K562 (cell line): ENCODE results near the gene C16orf86. TPM values are rescaled to one million over a fixed set of nuclear protein-coding genes. Genes with fewer than 3 reads are reported as not detected.

Experiments
- ATAC-seq: fragments of 200-7000 bp; cut with Tn5 transposase; 3 replicates; pipeline ENCODE4 v1.9.1; 2020; ENCODE audit warnings: moderate library complexity
- BruUV-seq: library from RNA; stranded (reverse); fragments of 400-500 nt; replicated peaks from 2 replicates; lab custom pipeline; 2021; lab: Mats Ljungman, UMichigan
- CTCF ChIA-PET: fragments of 300-600 bp; formaldehyde crosslinking; extraction: SDS; loops from one replicate; lab custom pipeline; 2021; ENCODE audit warnings: low intra/inter-chr PET ratio; lab: Yijun Ruan, JAX
- POLR2A ChIA-PET: fragments of 300-600, 350-650 bp; sonication (Branson Sonifier 250); formaldehyde crosslinking; extraction: SDS; loops from one replicate; lab custom pipeline; 2021; ENCODE audit warnings: antibody characterized with exemption, inconsistent platforms; lab: Yijun Ruan, JAX
- DNase-seq, 4 experiments: peaks; one replicate each; pipeline versions ENCODE4 v3.0.0 to v3.0.0-alpha.2; 2011 to 2018; ENCODE audit warnings: low spot score in 3 of 4, mixed read lengths in 3 of 4; ENCODE audit errors: extremely low read depth in 1 of 4
- FAIRE-seq: peaks from 2 replicates; lab custom pipeline; 2011; peaks lifted over from hg19 to GRCh38; lab: Jason Lieb, UNC
- H2AFZ ChIP-seq: 2 replicates; pipeline ENCODE4 v1.6.0; 2011; ENCODE audit warnings: low read depth, low read length, control low read depth, inconsistent platforms
- H3K27ac ChIP-seq: fragments of 200-600 bp; 3 replicates; pipeline ENCODE4 v1.8.0; 2011; ENCODE audit warnings: low read depth, mild to moderate bottlenecking, control low read depth, inconsistent platforms, low read length, moderate library complexity, mixed read lengths; ENCODE audit errors: extremely low read depth
- H3K27me3 ChIP-seq, 2 experiments: fragments of 300-600 bp in 1 of 2; 2 replicates in 1 of 2; 3 replicates in 1 of 2; pipeline versions ENCODE4 v1.6.0 to v1.8.0; 2011; ENCODE audit warnings: inconsistent platforms in 2 of 2, low read length in 2 of 2, mild to moderate bottlenecking in 1 of 2, mixed read lengths in 1 of 2, moderate library complexity in 1 of 2; ENCODE audit not compliant: control insufficient read depth in 2 of 2, insufficient read depth in 2 of 2
- H3K36me3 ChIP-seq: fragments of 300-600 bp; 3 replicates; pipeline ENCODE4 v1.8.0; 2011; ENCODE audit warnings: mild to moderate bottlenecking, low read length, inconsistent platforms; ENCODE audit not compliant: control insufficient read depth, insufficient read depth
- H3K4me1 ChIP-seq, 2 experiments: fragments of 200-600 bp in 1 of 2; replicated peaks in 1 of 2; 2 replicates in 1 of 2; 3 replicates in 1 of 2; pipeline versions ENCODE4 v1.5.1 to v1.8.0; 2011; ENCODE audit warnings: inconsistent platforms in 2 of 2, low read length in 2 of 2, mild to moderate bottlenecking in 1 of 2, mixed read lengths in 1 of 2, moderate library complexity in 1 of 2; ENCODE audit not compliant: control insufficient read depth in 2 of 2, insufficient read depth in 2 of 2
- H3K4me2 ChIP-seq: 2 replicates; pipeline ENCODE4 v1.6.1; 2011; ENCODE audit warnings: low read length, control low read depth, inconsistent platforms, mixed read lengths; ENCODE audit not compliant: insufficient read depth
- H3K4me3 ChIP-seq: fragments of 200-600 bp; sonication (generic), shearing (Covaris generic); 2 replicates; pipeline ENCODE4 v1.5.1; 2016; ENCODE audit warnings: control low read depth, inconsistent platforms
- H3K79me2 ChIP-seq: fragments of 200-600 bp; 3 replicates; pipeline ENCODE4 v1.8.0; 2011; ENCODE audit warnings: low read length, inconsistent platforms; ENCODE audit not compliant: control insufficient read depth, insufficient read depth
- H3K9ac ChIP-seq, 2 experiments: 2 replicates each; pipeline versions ENCODE4 v1.6.0 to v1.6.1; 2011; ENCODE audit warnings: low read depth in 2 of 2, low read length in 2 of 2, control low read depth in 1 of 2, inconsistent platforms in 1 of 2, mild to moderate bottlenecking in 1 of 2, mixed read lengths in 1 of 2; ENCODE audit not compliant: insufficient read depth in 1 of 2
- H3K9me1 ChIP-seq: one replicate; pipeline ENCODE4 v1.6.0; 2011; ENCODE audit warnings: inconsistent platforms, mild to moderate bottlenecking, low read length, moderate library complexity; ENCODE audit not compliant: control insufficient read depth, insufficient read depth
- H3K9me3 ChIP-seq: replicated peaks from 2 replicates; pipeline ENCODE4 v1.5.1; 2011; ENCODE audit warnings: low read depth, low read length, inconsistent platforms; ENCODE audit not compliant: control insufficient read depth, insufficient read depth
- H4K20me1 ChIP-seq: replicated peaks from 2 replicates; pipeline ENCODE4 v1.6.1; 2011; ENCODE audit warnings: low read length, inconsistent platforms, mixed read lengths; ENCODE audit not compliant: control insufficient read depth, insufficient read depth
- CAMTA2 ChIP-seq: fragments of 250-450 bp; sonication (Bioruptor Pico); conservative IDR thresholded peaks from 2 replicates; pipeline ENCODE4 v1.5.1; 2022
- FOXK2 ChIP-seq, 2 experiments: fragments of 450-650 bp; IDR thresholded peaks in 1 of 2; conservative IDR thresholded peaks in 1 of 2; 2 replicates each; pipeline ENCODE4 v1.6.1; 2016; ENCODE audit warnings: low read depth in 2 of 2, mild to moderate bottlenecking in 1 of 2
- PCBP2 ChIP-seq: fragments of 200-400 bp; formaldehyde crosslinking; IDR thresholded peaks from 2 replicates; pipeline ENCODE4 v1.6.1; 2018; ENCODE audit warnings: low read length, low read depth, mild to moderate bottlenecking, moderate library complexity; ENCODE audit not compliant: poor library complexity, severe bottlenecking
- RAD21 ChIP-seq, 2 experiments: fragments of 250-450 bp in 1 of 2; fragments of 450-650 bp in 1 of 2; sonication (Bioruptor Pico) in 1 of 2; formaldehyde crosslinking in 1 of 2; IDR thresholded peaks in 1 of 2; conservative IDR thresholded peaks in 1 of 2; 2 replicates each; pipeline versions ENCODE4 v1.4.0 to v1.8.0; 2020 to 2022; ENCODE audit warnings: mild to moderate bottlenecking in 2 of 2, moderate library complexity in 1 of 2
- RFX1 ChIP-seq: fragments of 450-650 bp; IDR thresholded peaks from 2 replicates; pipeline ENCODE4 v1.6.1; 2016; ENCODE audit warnings: mild to moderate bottlenecking, moderate library complexity
- RUNX1 ChIP-seq: sonication (generic); IDR thresholded peaks from 2 replicates; pipeline ENCODE4 v1.6.1; 2016; ENCODE audit warnings: antibody characterized with exemption, low read depth
- SMARCE1 ChIP-seq: fragments of 450-650 bp; IDR thresholded peaks from 2 replicates; pipeline ENCODE4 v1.7.1; 2016; ENCODE audit warnings: mild to moderate bottlenecking
- THRAP3 ChIP-seq: fragments of 450-650 bp; IDR thresholded peaks from 2 replicates; pipeline ENCODE4 v1.6.1; 2016; ENCODE audit warnings: mild to moderate bottlenecking, inconsistent platforms, borderline replicate concordance
- ZKSCAN1 ChIP-seq: fragments of 150-350 bp; IDR thresholded peaks from 2 replicates; pipeline ENCODE4 v1.6.1; 2016; ENCODE audit warnings: low read depth, low read length
- WGBS: fragments of 100-300 bp; shearing (Covaris generic); methylation state at CpG from one replicate; pipeline ENCODE4 v1.1.6; 2016; ENCODE audit warnings: low coverage, mixed read lengths; ENCODE audit not compliant: insufficient coverage; ENCODE audit errors: missing lambda C conversion rate; 5-methylcytosine and 5-hydroxymethylcytosine counted together
- in situ Hi-C: fragments of 300-500 bp; cut with MboI; formaldehyde crosslinking; loops from 4 replicates; pipeline ENCODE4 v1.15.0; 2018; ENCODE audit warnings: inconsistent platforms, mixed read lengths
- intact Hi-C: fragments of 100-400 bp; cut with micrococcal nuclease; formaldehyde crosslinking; loops from 2 replicates; pipeline ENCODE4 v1.14.2; 2022
- polyA plus RNA-seq, 8 experiments: library from polyadenylated mRNA; depleted of rRNA in 4 of 8; stranded (reverse) in 5 of 8; unstranded in 3 of 8; fragments of >200 nt; fragmentation: Nextera tagmentation in 2 of 8; fragmentation: Illumina TruSeq in 1 of 8; extraction: Ambion mirVana in 2 of 8; extraction: Trizol in 1 of 8; gene quantifications; 2 replicates each; pipeline versions ENCODE4 v1.2.1 to v1.2.3, GENCODE V29; 2011 to 2014; ENCODE audit warnings: inconsistent platforms in 1 of 8, missing spikeins in 1 of 8
- total RNA-seq, 7 experiments: library from RNA; depleted of rRNA in 6 of 7; stranded (reverse); fragments of >200 nt in 6 of 7; fragmentation: Illumina TruSeq in 2 of 7; extraction: Trizol in 2 of 7; gene quantifications; 2 replicates each; pipeline versions ENCODE4 v1.2.1 to v1.2.3, GENCODE V29; 2011 to 2021; ENCODE audit warnings: low replicate concordance in 1 of 7
- TF ChIP-seq, protein P1 (sequence below): sonication (generic); formaldehyde crosslinking; IDR thresholded peaks from 2 replicates; pipeline ENCODE4 v1.8.0; 2022; ENCODE audit warnings: mild to moderate bottlenecking, missing genetic modification reagents
- TF ChIP-seq, protein P2 (sequence below), 2 experiments: fragments of 450-650 bp; formaldehyde crosslinking in 1 of 2; IDR thresholded peaks; 2 replicates each; pipeline versions ENCODE4 v1.4.0 to v1.6.1; 2014 to 2020; ENCODE audit warnings: mild to moderate bottlenecking in 2 of 2, borderline replicate concordance in 1 of 2, low read depth in 1 of 2

Gene C16orf86
- total and polyA plus RNA-seq, 9 of the 15 experiments (the other 6 are each of a cell fraction or from before 2014, with no cell fraction given), result 0.13 to 1.2 (median 0.27) TPM; not detected in 3

DNA sequence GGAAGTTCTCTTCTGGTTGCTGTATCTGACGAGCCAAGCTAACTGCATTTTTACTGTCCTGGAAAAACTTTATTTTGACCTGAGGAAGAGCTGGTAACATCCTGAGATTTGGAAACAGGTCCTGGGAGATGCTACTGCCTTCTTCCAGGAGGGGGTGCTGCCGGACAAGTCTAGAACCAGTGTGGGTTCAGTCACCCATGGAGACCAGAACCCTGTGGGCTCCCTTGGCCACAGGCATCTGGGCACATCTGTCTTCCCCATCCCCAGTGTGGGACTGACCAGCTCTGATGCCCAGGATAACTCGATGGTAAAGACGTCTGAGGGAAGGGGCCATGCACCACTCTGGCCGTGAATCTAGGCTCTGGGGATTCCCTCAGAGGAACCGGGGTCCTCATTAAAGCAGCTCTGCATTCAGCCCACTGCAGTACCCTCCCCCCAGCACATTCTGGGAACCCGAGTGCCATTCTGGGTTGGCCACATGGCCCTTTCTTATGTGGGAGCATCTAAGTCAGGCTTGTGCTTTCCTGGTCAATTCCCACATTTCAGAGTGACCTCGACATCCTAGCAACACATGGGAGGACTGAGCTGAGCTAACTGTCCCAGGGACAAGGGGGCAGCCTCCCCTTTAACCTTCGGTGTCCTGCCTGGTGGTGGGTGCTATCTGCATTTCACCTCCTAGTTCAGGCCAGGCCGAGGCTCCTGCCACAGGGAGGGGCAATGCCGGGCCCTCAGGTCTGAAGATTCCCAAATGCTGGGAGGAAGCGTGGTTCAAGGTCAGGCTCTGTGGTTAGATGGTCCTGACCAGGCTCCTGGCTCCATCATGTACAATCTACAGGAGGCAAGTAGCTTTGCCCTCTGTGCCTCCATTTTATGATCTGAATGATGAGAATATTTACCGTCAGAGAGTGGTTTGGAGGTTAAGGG is 6.4 kb downstream of the C16orf86 start:
- H3K9ac ChIP-seq, result no peak overlapping the region
- DNase-seq, result peak; percentile 77 to 83 (median 80)
- H3K9me3 ChIP-seq, result no peaks in the 10 kb centered on the region
- H3K4me3 ChIP-seq, result no peak overlapping the region
- no peaks in the 10 kb centered on the region for H3K36me3 ChIP-seq
- ChIA-PET POLR2A (interaction anchor here (0.5 to 1.4 kb wide), 9 partner anchors 10 to 693 kb away, joined by 3 to 4 read pairs (median 3); no protein-coding TSS in a partner anchor), CTCF (interaction anchor here (0.6 to 2.2 kb wide), 9 partner anchors 144 to 1195 kb away, joined by 3 to 31 read pairs (median 4); no protein-coding TSS in a partner anchor)
- H3K27me3 ChIP-seq, result no peaks in the 10 kb centered on the region
- H2AFZ ChIP-seq, result no peak overlapping the region
- peak; percentile 82 for ATAC-seq
- H3K79me2 ChIP-seq, result no peaks in the 10 kb centered on the region
- BruUV-seq, result no TSS peak
- in situ Hi-C loops, result loop anchor here (10.0 kb wide), 1 partner anchor 372 kb away; no protein-coding TSS in a partner anchor
- H3K4me2 ChIP-seq, result no peak overlapping the region
- no peaks in the 10 kb centered on the region for H3K9me1 ChIP-seq
- intact Hi-C loops, result loop anchor here (2.0 to 5.0 kb wide), 3 partner anchors 134 to 369 kb away; partner anchors contain the start of genes RANBP10 and TSNAXIP1
- no peak overlapping the region for H3K27ac ChIP-seq
- peak; percentile 97 for FAIRE-seq
- WGBS, result 43% methylated on average over 12 of the region's 13 CpGs
- no peaks in the 10 kb centered on the region for H4K20me1 ChIP-seq
- peaks cover 0 to 10% of the 10 kb centered on the region in 2 experiments; a peak in 3 of 5 replicates for H3K4me1 ChIP-seq
- TF ChIP-seq PCBP2 (no peak), CAMTA2 (CRISPR knock-in tag) (no peak), RUNX1 (no peak), ZKSCAN1 (0 out of 2 replicates have a peak, but pooled peaks have one; percentile 16), FOXK2 (conservative IDR thresholded peaks at IDR 0.05 in 1 of 2, IDR thresholded peaks at IDR 0.05 in 1 of 2; ENCODE audit: low read depth in 2 of 2) (no peak), RFX1 (peak; percentile 65), THRAP3 (no peak), SMARCE1 (no peak), RAD21 (CRISPR knock-in tag; conservative IDR thresholded peaks at IDR 0.05 in 1 of 2, IDR thresholded peaks at IDR 0.05 in 1 of 2) (peak; percentile 87 to 90)
- TF ChIP-seq, protein P1, sequence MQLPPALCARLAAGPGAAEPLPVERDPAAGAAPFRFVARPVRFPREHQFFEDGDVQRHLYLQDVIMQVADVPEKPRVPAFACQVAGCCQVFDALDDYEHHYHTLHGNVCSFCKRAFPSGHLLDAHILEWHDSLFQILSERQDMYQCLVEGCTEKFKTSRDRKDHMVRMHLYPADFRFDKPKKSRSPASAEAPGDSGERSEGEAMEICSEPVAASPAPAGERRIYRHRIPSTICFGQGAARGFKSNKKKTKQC (CRISPR knock-in tag), result no peak
- TF ChIP-seq, protein P2, sequence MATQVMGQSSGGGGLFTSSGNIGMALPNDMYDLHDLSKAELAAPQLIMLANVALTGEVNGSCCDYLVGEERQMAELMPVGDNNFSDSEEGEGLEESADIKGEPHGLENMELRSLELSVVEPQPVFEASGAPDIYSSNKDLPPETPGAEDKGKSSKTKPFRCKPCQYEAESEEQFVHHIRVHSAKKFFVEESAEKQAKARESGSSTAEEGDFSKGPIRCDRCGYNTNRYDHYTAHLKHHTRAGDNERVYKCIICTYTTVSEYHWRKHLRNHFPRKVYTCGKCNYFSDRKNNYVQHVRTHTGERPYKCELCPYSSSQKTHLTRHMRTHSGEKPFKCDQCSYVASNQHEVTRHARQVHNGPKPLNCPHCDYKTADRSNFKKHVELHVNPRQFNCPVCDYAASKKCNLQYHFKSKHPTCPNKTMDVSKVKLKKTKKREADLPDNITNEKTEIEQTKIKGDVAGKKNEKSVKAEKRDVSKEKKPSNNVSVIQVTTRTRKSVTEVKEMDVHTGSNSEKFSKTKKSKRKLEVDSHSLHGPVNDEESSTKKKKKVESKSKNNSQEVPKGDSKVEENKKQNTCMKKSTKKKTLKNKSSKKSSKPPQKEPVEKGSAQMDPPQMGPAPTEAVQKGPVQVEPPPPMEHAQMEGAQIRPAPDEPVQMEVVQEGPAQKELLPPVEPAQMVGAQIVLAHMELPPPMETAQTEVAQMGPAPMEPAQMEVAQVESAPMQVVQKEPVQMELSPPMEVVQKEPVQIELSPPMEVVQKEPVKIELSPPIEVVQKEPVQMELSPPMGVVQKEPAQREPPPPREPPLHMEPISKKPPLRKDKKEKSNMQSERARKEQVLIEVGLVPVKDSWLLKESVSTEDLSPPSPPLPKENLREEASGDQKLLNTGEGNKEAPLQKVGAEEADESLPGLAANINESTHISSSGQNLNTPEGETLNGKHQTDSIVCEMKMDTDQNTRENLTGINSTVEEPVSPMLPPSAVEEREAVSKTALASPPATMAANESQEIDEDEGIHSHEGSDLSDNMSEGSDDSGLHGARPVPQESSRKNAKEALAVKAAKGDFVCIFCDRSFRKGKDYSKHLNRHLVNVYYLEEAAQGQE (IDR thresholded peaks at IDR 0.05; ENCODE audit: borderline replicate concordance), result peak; percentile 83; the same call in 1 of the 2 replicates
- TF ChIP-seq, protein P2 (CRISPR knock-in tag; IDR thresholded peaks at IDR 0.05; ENCODE audit: low read depth), result no peak
